Common myeloid progenitor, CD34-positive (primary cell): ENCODE results near the gene DPYD.
A peak's percentile ranks its signal among the peaks of the same experiment; 100 is the strongest.

Experiments
- CTCF ChIA-PET: fragments of 350-600 bp; sonication (Branson Sonifier 250); formaldehyde crosslinking; loops from one replicate; lab custom pipeline; 2021; ENCODE audit warnings: antibody characterized with exemption; lab: Charles Lee
- POLR2A ChIA-PET: fragments of 350-600 bp; sonication (Branson Sonifier 250); formaldehyde crosslinking; loops from one replicate; lab custom pipeline; 2021; ENCODE audit warnings: antibody characterized with exemption; lab: Charles Lee
- DNase-seq, 3 donors: peaks; one replicate each; pipeline versions ENCODE4 v3.0.0 to v3.0.0-alpha.2; 2013
- H3K27ac ChIP-seq, 2 experiments: 1 replicate in 1 of 2; 2 replicates in 1 of 2; pipeline ENCODE4 v1.7.0; 2013; ENCODE audit warnings: inconsistent platforms in 2 of 2, low read length in 2 of 2, mild to moderate bottlenecking in 2 of 2, low read depth in 1 of 2, moderate library complexity in 1 of 2; ENCODE audit not compliant: severe bottlenecking in 2 of 2, insufficient read depth in 1 of 2, poor library complexity in 1 of 2
- H3K27me3 ChIP-seq, 5 experiments: replicated peaks in 2 of 5; 1 replicate in 3 of 5; 2 replicates in 2 of 5; pipeline versions ENCODE4 v1.6.1 to v1.7.0; 2013; ENCODE audit warnings: low read length in 4 of 5, mild to moderate bottlenecking in 2 of 5, moderate library complexity in 2 of 5, inconsistent platforms in 1 of 5; ENCODE audit not compliant: insufficient read depth in 5 of 5, control insufficient read depth in 4 of 5
- H3K36me3 ChIP-seq, 4 experiments: 1 replicate in 2 of 4; 2 replicates in 2 of 4; pipeline versions ENCODE4 v1.6.1 to v1.7.0; 2013; ENCODE audit warnings: low read length in 3 of 4, control low read depth in 1 of 4, mild to moderate bottlenecking in 1 of 4; ENCODE audit not compliant: control insufficient read depth in 4 of 4, insufficient read depth in 4 of 4
- H3K4me1 ChIP-seq, 4 experiments: 1 replicate in 3 of 4; 2 replicates in 1 of 4; pipeline versions ENCODE4 v1.6.1 to v1.7.1; 2013; ENCODE audit warnings: low read length in 3 of 4, mild to moderate bottlenecking in 3 of 4, control low read depth in 1 of 4, inconsistent platforms in 1 of 4, moderate library complexity in 1 of 4; ENCODE audit not compliant: control insufficient read depth in 4 of 4, insufficient read depth in 4 of 4; ENCODE audit errors: control extremely low read depth in 1 of 4
- H3K4me3 ChIP-seq, 7 experiments: 1 replicate in 4 of 7; 2 replicates in 3 of 7; pipeline versions ENCODE4 v1.5.1 to v1.7.0; 2013; ENCODE audit warnings: mild to moderate bottlenecking in 7 of 7, low read length in 6 of 7, moderate library complexity in 6 of 7, inconsistent platforms in 2 of 7, low read depth in 2 of 7, control low read depth in 1 of 7; ENCODE audit not compliant: insufficient read depth in 4 of 7, control insufficient read depth in 1 of 7; ENCODE audit errors: extremely low read depth in 1 of 7
- H3K9me3 ChIP-seq, 5 experiments: 1 replicate in 4 of 5; 2 replicates in 1 of 5; pipeline versions ENCODE4 v1.6.1 to v1.7.1; 2013; ENCODE audit warnings: low read length in 4 of 5, mild to moderate bottlenecking in 2 of 5, inconsistent platforms in 1 of 5, low read depth in 1 of 5, moderate library complexity in 1 of 5; ENCODE audit not compliant: control insufficient read depth in 4 of 5, insufficient read depth in 2 of 5; ENCODE audit errors: control extremely low read depth in 1 of 5
- WGBS: methylation state at CpG from one replicate; pipeline ENCODE4 v1.1.5; 2013; ENCODE audit not compliant: insufficient coverage; 5-methylcytosine and 5-hydroxymethylcytosine counted together

Gene DPYD

GRCh38 chr1:97258597-97258996 is 662.2 kb downstream of the DPYD start:
- Histone ChIP-seq H3K36me3 (peaks cover 0 to 2% (median 0%) of the 10 kb centered on the region in 4 experiments), H3K4me3 (no peak overlapping the region), H3K4me1 (no peaks in the 10 kb centered on the region), H3K27ac (no peak overlapping the region), H3K9me3 (no peaks in the 10 kb centered on the region), H3K27me3 (no peaks in the 10 kb centered on the region)
- DNase-seq, result no peak
- WGBS, result no CpG with 5 or more reads among the region's 1 CpG
- ChIA-PET POLR2A (no interaction called here), CTCF (no interaction called here)

DNA sequence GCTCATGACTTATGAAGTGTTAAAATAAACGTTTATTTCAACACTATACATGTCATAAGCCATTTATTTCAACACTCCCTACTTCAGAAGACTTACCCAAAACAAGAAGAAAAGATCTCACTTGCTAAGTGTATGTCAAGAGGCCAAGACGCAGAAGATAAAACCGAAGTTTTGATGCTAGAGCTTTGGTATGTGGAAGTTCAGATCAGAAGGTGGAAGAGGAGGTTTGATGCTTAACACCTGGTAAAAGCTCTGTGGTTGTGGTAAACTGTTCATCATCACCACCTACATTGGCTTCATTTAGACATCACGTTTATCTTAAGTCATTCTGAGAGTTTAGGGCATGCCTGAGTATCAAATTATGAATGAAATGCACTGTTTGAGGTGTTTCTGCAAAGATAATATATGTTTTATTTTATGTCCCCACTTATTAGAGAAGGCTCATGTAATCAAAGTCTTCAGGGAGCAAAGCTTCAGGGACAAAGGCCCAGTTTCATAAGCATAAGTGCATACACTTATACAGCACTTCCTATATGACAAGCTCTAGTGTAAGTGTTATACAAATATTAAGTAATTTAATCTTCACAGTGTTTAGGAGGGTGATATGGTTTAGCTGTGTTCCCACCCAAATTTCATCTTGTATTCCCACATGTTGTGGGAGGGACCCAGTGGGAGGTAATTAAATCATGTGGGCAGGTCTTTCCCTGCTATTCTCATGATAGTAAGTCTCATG is 665.9 kb downstream of the DPYD start:
- Histone ChIP-seq H3K4me3 (no peak overlapping the region), H3K27me3 (no peaks in the 10 kb centered on the region), H3K4me1 (no peaks in the 10 kb centered on the region), H3K36me3 (peaks cover 0 to 2% (median 0%) of the 10 kb centered on the region in 4 experiments), H3K27ac (no peak overlapping the region), H3K9me3 (no peaks in the 10 kb centered on the region)
- POLR2A ChIA-PET, result no interaction called here
- 100% methylated on average over 2 of the region's 4 CpGs for WGBS
- no peak for DNase-seq
- CTCF ChIA-PET, result interaction anchor here (0.5 to 1.0 kb wide), 2 partner anchors 11 to 53 kb away, joined by 3 to 4 read pairs; no protein-coding TSS in a partner anchor

GRCh38 chr1:97252925-97253324 is 667.9 kb downstream of the DPYD start:
- DNase-seq, result no peak
- no peak overlapping the region for H3K27ac ChIP-seq
- ChIA-PET POLR2A (no interaction called here), CTCF (no interaction called here)
- H3K4me3 ChIP-seq, result no peak overlapping the region
- H3K27me3 ChIP-seq, result no peaks in the 10 kb centered on the region
- WGBS, result no CpG with 5 or more reads among the region's 3 CpGs
- H3K4me1 ChIP-seq, result no peaks in the 10 kb centered on the region
- H3K36me3 ChIP-seq, result no peaks in the 10 kb centered on the region
- H3K9me3 ChIP-seq, result no peaks in the 10 kb centered on the region

GRCh38 chr1:97252076-97252475 is 668.8 kb downstream of the DPYD start:
- ChIA-PET POLR2A (no interaction called here), CTCF (no interaction called here)
- no peaks in the 10 kb centered on the region for H3K27me3 ChIP-seq
- no peaks in the 10 kb centered on the region for H3K9me3 ChIP-seq
- WGBS, result 60% methylated on average over 1 of the region's 1 CpG
- no peak overlapping the region for H3K27ac ChIP-seq
- H3K4me1 ChIP-seq, result no peaks in the 10 kb centered on the region
- no peak overlapping the region for H3K4me3 ChIP-seq
- no peak for DNase-seq
- no peaks in the 10 kb centered on the region for H3K36me3 ChIP-seq

DNA sequence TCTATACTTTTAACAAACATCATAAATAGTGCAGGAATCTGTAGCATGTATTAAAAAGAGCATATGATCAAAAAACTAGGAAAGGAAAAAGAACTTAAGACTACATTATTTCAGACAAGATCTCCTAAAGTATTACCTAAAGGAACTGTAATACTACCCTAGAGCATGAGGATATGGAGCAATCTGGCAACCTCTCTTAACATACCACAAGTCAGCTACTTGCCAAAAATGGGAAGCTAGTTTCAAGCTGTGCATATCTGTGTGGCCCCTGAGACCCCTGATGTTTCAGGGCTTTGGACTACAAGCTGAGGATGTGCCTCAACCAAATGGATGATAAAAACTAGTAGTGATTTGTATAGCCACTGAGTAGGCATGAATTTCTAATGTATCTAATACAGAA is 673.6 kb downstream of the DPYD start:
- Histone ChIP-seq H3K36me3 (no peaks in the 10 kb centered on the region), H3K27me3 (no peaks in the 10 kb centered on the region), H3K4me1 (no peaks in the 10 kb centered on the region), H3K27ac (no peak overlapping the region), H3K4me3 (no peak overlapping the region), H3K9me3 (no peaks in the 10 kb centered on the region)
- POLR2A ChIA-PET, result no interaction called here
- peak in 2 of 3 donors; percentile 31 to 36 for DNase-seq
- CTCF ChIA-PET, result no interaction called here

DNA sequence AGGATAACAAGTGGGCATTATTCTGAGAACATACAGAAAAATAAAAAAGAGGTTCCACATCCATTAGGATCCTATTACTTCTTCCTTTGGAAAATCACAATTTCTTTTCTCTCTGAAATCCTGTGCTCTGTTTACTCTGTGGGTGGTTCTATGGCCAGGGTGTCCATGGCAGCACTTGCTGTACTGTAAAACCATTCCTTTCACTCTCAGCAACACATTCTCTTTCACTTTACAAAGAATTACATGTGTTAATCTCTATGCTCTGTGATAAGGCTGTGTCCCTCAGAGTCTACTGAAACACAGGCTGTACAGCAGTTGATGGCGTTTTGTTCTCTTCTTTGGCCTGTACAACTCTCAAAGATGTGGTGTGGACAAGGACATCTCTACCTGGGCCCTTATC is 675.2 kb downstream of the DPYD start:
- Histone ChIP-seq H3K27ac (no peak overlapping the region), H3K36me3 (no peaks in the 10 kb centered on the region), H3K27me3 (no peaks in the 10 kb centered on the region), H3K4me3 (no peak overlapping the region), H3K4me1 (no peaks in the 10 kb centered on the region), H3K9me3 (no peaks in the 10 kb centered on the region)
- POLR2A ChIA-PET, result no interaction called here
- CTCF ChIA-PET, result no interaction called here
- WGBS, result 71% methylated on average over 1 of the region's 1 CpG
- peak in 1 of 3 donors; percentile 1 for DNase-seq

DNA sequence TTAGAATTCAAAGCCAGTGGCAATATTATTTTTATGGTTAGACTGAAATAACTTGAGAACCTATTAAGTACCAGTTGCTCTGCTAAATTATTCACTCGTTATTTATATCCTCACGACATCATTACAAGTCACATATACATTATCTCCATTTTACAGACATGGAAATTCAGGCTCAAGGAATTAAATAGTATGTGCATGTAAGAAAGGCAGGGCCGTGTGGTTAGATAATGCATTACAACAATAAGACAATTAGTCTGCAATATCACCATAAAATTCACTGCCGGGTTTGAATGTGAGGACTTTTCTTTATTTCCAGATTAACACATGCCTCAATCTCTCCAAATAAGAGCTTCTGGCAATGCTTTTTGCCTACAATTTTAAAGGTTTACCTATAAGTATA is 675.8 kb downstream of the DPYD start:
- H3K9me3 ChIP-seq, result no peaks in the 10 kb centered on the region
- H3K36me3 ChIP-seq, result no peaks in the 10 kb centered on the region
- WGBS, result no CpG with 5 or more reads among the region's 4 CpGs
- CTCF ChIA-PET, result no interaction called here
- peak in 1 of 3 donors; percentile 4 for DNase-seq
- no peaks in the 10 kb centered on the region for H3K27me3 ChIP-seq
- no peak overlapping the region for H3K27ac ChIP-seq
- no peak overlapping the region for H3K4me3 ChIP-seq
- POLR2A ChIA-PET, result no interaction called here
- H3K4me1 ChIP-seq, result no peaks in the 10 kb centered on the region
